AG09309 (cell line): Measurements from ENCODE around the gene MYO6.

ENCODE experiments used
- DNase-seq: peaks from one replicate; pipeline ENCODE4 v3.0.0-alpha.2; 2010; ENCODE audit warnings: low read depth
- H3K4me3 ChIP-seq: 2 replicates; pipeline ENCODE4 v1.5.1; 2011; ENCODE audit warnings: mild to moderate bottlenecking, low read depth, low read length, moderate library complexity; ENCODE audit not compliant: control insufficient read depth
- TF ChIP-seq, protein P1 (sequence below): IDR thresholded peaks from 2 replicates; pipeline ENCODE4 v1.5.1; 2011; ENCODE audit warnings: mild to moderate bottlenecking, low read depth, low read length, inconsistent platforms; ENCODE audit not compliant: insufficient read depth, control insufficient read depth; ENCODE audit errors: missing control alignments

Gene MYO6

DNA sequence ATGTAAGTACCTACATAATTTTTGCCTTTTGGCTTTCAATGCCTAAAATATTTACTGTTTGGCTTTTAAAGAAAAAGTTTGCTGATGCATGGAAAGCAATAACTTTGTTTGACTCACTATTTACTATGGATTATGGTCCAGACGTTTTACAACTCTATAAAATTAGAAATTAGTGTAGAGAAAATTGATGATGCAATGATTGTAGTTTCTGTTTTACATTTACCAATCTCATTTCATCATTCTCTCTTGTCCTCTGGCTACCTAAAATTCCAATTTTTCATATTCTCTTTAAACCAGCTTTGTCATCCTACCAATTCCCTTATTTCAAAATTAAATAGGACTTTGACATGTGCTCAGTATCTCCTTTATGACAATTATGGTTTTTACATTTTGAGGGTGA lies 192.5 kb downstream of the MYO6 start:
- TF ChIP-seq, protein P1, sequence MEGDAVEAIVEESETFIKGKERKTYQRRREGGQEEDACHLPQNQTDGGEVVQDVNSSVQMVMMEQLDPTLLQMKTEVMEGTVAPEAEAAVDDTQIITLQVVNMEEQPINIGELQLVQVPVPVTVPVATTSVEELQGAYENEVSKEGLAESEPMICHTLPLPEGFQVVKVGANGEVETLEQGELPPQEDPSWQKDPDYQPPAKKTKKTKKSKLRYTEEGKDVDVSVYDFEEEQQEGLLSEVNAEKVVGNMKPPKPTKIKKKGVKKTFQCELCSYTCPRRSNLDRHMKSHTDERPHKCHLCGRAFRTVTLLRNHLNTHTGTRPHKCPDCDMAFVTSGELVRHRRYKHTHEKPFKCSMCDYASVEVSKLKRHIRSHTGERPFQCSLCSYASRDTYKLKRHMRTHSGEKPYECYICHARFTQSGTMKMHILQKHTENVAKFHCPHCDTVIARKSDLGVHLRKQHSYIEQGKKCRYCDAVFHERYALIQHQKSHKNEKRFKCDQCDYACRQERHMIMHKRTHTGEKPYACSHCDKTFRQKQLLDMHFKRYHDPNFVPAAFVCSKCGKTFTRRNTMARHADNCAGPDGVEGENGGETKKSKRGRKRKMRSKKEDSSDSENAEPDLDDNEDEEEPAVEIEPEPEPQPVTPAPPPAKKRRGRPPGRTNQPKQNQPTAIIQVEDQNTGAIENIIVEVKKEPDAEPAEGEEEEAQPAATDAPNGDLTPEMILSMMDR: no peak
- H3K4me3 ChIP-seq: no peak overlapping the region
- no peak for DNase-seq

GRCh38 chr6:75943381-75943780 lies 194.3 kb downstream of the MYO6 start:
- TF ChIP-seq, protein P1: no peak
- DNase-seq: no peak
- no peak overlapping the region for H3K4me3 ChIP-seq

GRCh38 chr6:75946146-75946831 lies 197.2 kb downstream of the MYO6 start:
- H3K4me3 ChIP-seq: no peak overlapping the region
- TF ChIP-seq, protein P1: no peak
- no peak for DNase-seq

DNA sequence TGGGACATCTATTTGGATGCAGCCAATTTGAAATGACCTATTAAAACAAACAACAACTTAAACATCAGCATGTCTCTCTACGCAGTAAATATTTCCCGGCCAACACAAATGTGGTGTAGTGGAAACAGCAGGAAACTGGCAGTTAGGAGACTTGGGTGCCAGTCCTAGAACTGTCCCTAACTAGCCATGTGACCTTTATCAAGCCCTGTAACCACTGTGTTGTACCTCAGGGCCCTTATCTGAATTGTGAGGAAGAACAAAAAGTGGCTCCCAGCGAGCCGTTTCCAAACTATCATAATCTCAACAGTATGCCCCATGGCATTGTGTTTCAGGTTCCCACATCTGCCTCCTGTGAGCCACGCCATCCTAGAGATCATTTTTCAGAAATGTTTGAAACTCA lies 198.9 kb downstream of the MYO6 start:
- TF ChIP-seq, protein P1: no peak
- no peak overlapping the region for H3K4me3 ChIP-seq

DNA sequence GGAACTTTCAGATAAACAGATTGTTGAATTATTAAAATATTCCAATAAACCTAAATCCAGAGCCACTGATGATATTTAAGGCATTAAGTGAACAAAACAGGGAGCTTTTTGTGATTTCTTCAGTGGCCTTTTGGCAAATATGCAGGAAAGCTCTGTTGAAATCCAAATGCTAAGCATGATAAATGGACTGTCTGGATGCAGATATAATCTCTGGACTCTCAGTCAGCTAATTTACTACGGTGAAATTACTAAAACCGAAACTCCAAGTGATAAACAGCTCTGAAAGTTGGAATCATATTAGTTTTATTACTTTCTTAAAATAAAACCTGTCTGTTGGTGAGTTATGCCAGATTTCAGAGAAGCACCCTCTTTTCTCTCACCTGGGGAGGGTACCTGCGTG lies 203.1 kb downstream of the MYO6 start:
- TF ChIP-seq, protein P1: no peak
- no peak overlapping the region for H3K4me3 ChIP-seq
- no peak for DNase-seq

More for the DNA sequence above, 198.9 kb downstream of the MYO6 start:
- DNase-seq: no peak

DNA sequence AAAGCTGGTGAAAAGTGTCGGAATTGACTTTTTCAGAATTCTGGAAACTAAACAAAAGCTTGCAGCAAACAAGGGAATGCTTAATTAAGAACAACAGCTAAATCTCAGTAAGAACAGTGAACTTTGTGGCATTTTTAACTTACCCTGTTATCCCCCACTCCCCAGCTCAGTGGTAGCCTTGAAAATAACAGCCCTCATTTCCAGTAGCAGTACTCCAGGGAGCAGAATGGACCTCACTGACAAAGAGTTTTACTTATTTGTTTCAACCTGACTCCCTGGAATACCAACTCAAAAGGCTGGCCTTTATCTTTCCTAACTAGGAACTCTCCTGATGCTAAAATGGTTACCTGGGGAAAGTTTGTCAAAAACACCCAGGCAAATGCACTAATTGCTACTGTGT lies 214.5 kb downstream of the MYO6 start:
- no peak for DNase-seq
- TF ChIP-seq, protein P1: no peak
- no peak overlapping the region for H3K4me3 ChIP-seq
